Fibroblast of pulmonary artery (primary cell): Measurements from ENCODE around the gene HOXA9.

Experiments
- DNase-seq: peaks from one replicate; pipeline ENCODE4 v3.0.0-alpha.2; 2010; ENCODE audit warnings: low read depth
- H3K4me3 ChIP-seq: replicated peaks from 2 replicates; pipeline ENCODE4 v1.5.1; 2011; ENCODE audit warnings: low read depth, mild to moderate bottlenecking, control low read depth, low read length, moderate library complexity
- CTCF ChIP-seq: IDR thresholded peaks from 2 replicates; pipeline ENCODE4 v1.5.1; 2011; ENCODE audit warnings: mild to moderate bottlenecking, control low read depth, low read length, inconsistent platforms; ENCODE audit errors: missing control alignments

The HOXA9 gene

GRCh38 chr7:27164367-27165088, 809 bp downstream of the HOXA9 start:
- H3K4me3 ChIP-seq: no peak overlapping the region
- no peak for TF ChIP-seq CTCF
- no peak for DNase-seq

- DNase-seq: no peak
- TF ChIP-seq CTCF: no peak
- no peak overlapping the region for H3K4me3 ChIP-seq
These were observed 1.3 kb downstream of the HOXA9 start for GRCh38 chr7:27164045-27164366.

GRCh38 chr7:27163288-27164044, 1.9 kb downstream of the HOXA9 start:
- no peak for TF ChIP-seq CTCF
- no peak for DNase-seq
- no peak overlapping the region for H3K4me3 ChIP-seq

- no peak for DNase-seq
- no peak overlapping the region for H3K4me3 ChIP-seq
- no peak for TF ChIP-seq CTCF
These were observed 2.6 kb downstream of the HOXA9 start for GRCh38 chr7:27162561-27163287.

GRCh38 chr7:27161721-27162560, 3.4 kb downstream of the HOXA9 start:
- H3K4me3 ChIP-seq: no peak overlapping the region
- DNase-seq: no peak
- no peak for TF ChIP-seq CTCF

- H3K4me3 ChIP-seq: peak overlapping the region; percentile 48
- no peak for DNase-seq
- TF ChIP-seq CTCF: no peak
These were observed 4.1 kb downstream of the HOXA9 start for GRCh38 chr7:27161214-27161720.
